ENCODE data around the gene CD99.
"Not testable (repeated sequence)": the region's sequence is repeated elsewhere in the genome, so short reads cannot be mapped to it uniquely, and the experiment has no call there.

The CD99 gene

DNA sequence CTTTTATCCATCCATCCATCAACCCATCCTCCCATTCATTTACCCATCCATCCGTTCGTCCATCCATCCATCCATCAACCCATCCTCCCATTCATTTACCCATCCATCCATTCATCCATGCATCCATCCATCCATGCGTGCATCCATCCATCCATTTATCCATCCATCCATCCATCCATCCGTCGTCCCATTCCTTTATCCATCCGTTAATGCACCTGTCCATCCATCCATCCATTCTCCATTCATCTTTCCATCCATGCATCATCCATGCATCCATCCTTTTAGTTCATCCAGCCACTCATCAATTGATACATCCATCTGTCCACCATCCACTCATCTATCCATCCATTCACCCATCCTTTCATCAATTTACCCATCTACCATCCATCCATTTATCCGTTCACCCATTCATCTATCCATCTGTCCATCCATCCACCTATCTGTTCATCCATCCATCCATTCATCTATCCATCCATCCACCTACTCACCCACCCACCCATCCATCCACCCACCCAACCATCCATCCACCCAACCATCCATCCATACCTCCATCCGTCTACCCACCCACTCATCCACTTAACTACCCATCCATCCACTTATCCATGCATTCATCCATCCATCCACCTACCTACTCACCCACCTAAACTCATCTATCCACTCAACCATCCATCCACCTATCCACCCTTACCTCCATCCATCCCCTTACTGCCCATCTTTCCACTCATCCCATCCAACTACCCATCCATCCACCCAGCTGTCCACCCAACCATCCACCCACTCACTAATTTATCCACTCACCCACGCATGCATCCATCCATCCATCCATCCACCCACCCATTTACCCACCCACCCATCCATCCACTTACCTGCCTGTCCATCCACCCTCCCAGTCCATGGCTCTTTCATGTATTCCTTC, 9.6 kb downstream of the CD99 start:
- DNase-seq = no peak

DNA sequence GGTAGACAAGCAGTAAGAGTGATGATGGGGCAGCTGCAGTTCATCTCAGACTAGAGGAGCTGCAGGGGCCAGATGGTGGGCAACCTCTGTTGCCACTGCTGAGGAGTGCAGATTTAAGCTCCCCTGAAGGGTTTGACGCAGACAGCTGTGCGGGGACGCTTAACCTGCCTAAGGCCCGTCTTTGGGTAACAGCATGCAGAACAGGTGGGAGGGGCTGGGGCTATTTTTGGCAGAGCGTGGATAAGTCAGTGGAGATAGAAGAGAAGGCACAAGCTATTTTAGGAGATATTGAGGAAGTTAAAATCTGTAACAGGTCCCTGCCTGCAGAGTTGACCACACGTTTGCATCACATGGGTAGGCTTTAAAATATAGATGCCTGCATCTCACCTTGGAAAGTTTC, 10.5 kb downstream of the CD99 start:
- no peak for DNase-seq

DNA sequence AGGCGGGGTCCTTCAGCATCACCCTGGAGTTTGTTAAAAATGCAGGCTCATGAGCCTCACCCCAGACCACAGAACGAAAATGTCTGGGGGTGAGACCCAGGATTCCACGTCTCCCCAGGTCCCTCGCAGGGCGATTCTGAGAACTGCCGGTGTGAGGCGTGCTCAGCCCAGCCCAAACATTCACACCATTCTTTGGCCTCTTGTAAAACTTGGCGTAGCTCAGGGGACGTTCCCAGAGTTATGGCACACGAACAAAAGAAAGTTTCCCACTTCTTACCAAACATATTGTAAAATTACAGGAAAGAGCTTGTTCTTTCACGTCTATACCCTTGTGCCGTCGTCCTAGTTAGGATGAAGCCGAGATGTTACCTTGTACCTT, 12.9 kb downstream of the CD99 start:
- no peak for DNase-seq

DNA sequence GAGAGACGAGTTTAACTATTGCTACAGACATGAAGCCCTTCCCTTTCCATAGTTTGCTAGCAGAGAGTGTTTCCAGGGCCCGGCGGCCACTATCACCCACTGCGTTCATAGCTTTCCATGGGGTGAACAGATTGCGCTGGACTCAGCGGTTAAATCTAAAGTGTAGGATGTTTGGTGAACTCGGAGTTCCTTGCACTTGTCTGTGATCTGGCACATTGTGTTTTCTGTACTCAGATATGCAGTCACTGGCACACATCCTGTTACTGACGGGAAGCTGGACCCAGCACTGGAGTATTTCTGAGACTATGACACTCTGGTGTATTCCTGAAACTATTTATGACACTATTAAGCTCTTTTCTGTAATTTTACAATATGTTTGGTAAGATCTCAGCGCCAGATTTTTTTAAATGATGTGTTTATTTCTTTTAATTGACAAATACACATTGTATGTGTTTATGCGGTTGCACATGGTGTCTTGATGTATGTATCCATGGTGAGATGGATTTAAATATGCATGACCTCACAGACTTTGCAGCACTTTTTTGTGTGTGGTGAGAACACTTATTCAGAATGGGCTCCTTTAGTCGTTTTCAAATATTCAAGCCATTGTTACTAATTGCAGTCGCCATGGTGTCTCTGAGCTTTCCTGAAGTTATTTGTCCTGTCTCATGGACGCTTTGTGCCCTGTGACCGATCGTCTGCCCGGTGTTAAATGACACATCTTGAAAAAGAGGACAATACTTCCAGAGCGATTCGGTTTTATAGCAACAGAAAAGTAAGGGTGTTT, 14.1 kb downstream of the CD99 start:
- DNase-seq = no peak

DNA sequence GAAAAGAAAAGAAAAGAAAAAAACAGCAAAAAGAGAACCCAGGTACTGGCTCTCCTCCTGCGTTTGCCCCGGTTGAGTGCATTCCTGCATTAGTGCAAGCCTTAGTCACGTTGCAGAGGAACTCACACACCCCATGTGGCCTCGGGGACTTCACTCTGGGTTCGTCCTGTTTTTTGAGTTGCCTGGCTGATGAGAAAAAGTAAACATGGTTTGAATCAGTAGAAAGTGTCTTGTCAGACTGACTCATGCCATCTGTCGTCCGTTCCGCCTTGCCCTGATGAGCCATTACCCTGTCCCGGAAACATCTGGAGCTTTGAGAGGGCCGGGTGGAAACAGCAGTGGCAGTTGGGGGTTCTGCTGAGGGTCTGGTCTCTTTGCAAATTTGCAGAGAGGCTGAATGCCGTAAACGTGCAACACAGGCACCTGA, 16.3 kb downstream of the CD99 start:
- DNase-seq = no peak

DNA sequence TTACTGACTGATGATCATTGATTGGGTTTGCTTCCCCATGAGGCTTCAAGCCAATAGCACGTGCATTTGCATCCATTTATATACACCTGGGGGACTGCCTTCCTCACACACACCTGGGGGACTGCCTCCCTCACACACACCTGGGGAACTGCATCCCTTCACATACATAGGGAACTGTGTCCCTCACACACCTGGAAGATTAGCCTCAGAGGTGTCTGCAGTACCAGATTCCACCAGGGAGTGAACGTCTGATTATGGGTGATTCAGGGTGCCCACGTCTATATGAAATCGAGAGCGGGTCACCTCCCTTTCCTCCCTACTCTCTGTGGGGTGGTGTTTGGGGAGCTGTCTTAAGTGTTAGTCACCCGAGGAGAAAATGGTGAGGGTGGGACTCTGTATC, 16.9 kb downstream of the CD99 start:
- DNase-seq = no peak

DNA sequence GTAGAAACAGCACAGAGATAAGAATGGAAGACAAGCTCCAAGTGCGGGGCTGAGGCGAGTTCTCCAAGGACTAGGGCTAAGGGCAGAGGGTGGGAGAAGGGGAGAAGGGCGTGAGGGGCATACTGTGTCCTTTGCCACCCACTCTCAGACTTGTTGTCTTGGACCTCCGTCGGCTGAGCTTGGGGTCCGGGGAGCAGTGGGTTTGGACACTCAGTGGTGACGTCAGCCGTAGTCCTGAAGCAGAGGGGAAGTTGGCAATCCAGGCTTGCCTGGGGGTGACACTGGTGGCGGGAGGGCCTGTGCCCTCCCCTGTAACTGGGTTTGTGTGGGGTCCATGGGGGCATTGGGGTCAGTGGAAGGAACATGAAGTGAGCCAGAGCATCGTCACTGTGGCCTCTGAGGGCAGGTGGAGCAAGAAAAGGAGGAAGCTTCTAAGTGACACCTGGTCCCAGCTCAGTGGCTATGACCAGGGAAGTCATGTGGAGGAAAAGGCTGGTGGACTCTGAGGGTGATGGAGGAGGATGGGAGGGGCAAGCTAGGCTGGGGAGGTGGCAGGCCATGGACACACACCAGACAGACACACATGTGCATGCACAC, 17.6 kb downstream of the CD99 start:
- no peak for DNase-seq

DNA sequence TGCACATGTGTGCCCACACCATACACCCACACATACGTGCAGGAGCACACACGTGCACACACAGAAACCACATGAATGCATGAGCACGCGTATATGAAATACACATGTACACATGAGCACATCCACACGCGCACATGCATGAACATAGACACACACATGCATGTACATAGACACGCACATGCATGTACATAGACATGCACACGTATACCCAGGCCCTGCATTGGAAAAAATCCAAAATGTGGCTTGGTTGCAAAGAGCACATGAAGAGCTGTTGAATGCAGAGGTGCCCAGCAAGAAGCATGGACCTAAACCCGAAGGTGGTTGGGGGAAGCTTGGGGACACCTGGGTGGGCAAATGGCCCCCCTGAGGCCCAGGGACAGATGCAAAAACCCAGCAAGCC, 18.5 kb downstream of the CD99 start:
- no peak for DNase-seq

DNA sequence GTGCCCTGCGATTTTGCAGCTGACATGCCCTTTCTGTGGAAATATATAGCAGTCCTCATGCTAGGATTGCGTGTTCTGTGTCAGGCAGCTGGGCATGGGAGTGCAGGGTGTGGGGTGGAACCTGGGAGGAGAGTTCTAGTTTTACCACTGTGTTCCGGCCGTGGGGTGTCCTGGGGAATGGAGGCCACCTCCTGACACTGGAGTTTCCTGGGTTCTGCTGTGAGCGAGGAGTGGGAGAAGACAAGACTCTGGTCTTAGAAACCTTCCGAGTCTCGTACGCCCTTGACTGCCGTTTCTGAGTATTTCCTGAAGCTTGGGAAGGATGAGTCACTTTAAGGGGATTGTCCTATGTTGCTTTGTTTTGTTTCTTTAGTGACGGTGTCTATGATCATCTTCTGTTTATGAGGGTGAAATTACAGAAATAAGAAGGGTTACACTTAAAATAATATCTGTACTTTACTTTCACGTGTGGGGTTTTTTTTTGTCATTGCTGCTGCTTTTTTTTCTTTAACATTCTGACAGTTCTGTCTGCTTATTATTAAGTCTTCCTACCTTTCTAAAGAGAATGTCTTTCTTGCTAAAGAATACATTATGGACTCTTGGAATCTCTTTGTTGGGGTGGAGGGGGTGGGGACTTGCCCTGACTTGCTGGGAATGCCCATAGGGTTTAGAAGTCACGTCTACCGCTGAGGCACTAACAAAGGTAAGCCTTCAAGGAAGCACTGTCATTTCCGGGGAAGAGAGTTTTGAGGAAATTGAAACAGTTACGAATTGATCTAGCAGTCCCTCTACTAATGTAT, 19.1 kb downstream of the CD99 start:
- no peak for DNase-seq

DNA sequence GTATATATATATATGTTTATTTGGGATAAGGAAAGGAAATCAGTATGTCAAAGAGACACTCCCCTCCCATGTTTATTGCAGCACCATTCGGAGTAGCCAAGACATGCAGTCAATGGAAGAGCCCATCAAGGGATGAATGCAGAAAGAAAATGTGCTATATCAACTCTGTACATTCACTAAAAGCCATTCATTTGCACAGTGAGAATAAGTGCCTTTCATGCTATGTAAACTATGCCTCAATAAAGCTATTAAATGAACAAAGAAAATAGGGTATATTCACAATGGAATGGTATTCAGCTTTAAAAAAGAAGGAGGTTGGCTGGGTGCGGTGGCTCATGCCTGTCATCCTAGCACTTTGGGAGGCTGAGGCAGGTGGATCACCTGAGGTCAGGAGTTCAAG, 20.3 kb downstream of the CD99 start:
- DNase-seq = no peak

DNA sequence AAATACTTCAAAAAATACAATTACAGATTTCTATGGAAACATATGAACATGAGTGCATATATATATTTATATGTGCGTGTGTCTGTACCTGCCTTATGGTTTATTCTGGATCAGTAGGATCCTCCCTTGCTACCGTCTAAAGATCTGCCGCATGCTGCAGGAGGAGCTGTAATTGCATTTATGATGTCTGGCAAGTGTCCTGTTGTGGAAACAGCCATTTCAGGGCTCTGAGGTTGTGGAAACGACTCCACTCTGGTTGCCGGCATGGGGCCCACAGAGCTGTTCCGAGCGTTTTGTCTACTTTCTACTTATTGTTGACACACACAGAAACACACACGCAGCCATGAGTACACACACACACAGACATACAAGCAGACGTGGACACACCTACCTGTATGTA, 21.3 kb downstream of the CD99 start:
- no peak for DNase-seq

DNA sequence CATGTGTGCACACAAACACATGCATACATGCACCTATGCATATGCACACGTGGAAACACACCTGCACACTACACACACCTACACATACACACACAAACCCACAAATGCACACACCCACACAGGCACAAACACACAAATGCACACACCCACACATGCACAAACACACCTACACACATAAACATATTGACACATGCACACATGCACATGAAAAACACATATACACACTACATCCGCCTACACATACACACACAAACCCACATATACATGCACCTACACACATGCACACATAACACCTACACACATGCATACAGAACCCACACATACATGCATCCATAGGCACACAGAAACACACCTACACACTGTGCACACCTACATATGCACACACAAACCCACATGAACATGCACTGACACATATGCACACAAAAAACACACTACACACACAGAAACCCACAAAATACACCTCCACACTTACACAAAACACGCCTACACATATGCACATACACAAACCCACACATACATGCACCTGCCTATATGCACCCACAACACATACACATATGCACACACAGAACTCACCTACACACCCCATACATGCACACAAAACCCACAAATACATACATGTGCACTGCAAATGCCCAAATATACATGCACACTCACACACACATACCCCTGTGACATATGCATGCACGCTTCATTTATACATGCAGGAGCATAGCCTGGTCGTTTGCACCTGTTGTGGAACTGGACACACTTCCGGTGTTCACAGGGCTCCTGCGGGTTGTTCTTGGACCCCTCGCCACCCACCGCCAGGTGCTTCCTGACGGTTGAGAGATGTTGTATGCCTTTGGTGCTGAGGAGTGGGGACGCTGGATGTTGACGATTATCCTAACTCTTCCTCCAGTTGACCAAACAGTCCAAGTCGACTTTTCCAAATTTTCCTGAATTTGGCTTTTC, 22.1 kb downstream of the CD99 start:
- no peak for DNase-seq

DNA sequence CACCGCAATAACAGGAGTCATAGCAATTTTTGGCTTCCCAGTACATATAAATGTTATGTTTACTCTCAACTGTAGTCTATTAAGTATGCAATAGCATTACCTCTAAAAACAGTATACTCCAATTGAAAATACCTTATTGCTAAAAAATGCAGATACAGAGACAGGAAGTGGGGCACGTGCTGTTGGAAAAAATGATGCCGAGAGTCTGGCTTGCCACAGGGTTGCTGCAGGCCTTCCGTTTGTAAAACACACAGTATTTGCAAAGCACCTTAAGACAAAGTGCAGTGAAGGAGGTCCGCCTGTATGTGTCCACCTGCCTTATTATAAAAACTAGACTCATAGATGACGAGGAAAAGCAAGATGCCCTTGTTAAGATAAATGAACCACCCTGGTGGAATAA, 23.5 kb downstream of the CD99 start:
- no peak for DNase-seq

DNA sequence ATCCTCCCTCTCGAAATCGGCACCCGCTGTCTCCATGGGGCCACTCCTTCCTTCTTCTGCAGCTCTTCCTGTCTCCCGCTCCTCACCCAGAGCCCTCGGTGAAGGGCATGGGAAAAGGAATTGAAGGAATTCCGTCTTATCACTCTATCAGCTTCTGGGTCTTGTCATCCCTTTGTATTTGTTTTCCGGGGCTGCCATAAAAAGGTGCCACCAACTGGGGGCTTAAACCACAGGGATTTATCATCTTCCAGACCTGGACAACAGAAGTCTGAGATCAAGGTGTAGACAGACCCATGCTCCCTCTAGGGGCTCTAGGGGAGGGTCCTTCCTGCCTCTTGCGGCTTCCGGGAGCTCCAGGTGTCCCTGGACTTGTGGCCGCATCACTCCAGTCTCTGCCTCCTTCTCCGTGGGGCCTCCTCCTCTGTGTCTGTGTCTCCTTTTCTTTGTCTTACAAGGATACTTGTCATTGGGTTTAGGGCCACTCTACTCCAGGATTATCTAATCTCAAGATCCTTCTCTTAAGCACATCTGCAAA, 24.0 kb downstream of the CD99 start:
- DNase-seq = no peak

DNA sequence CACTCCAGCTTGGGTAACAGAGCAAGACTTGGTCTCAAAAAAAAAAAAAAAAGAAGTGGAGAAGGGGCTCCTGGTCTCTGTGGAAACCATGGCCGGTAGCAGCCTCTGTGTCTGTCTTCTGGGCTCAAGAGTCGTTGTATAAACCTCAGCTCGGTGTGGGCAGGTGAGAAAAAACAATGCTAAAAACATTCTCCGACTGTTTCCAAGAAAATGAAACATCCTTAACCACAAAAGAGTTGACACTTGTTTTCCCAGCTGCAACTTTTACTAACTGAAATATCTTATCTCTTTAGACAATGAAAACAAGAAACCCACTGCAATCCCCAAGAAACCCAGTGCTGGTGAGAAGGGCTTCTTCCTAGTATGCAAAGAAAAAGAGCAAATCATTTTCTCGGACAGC, 26.2 kb downstream of the CD99 start:
- DNase-seq = no peak

DNA sequence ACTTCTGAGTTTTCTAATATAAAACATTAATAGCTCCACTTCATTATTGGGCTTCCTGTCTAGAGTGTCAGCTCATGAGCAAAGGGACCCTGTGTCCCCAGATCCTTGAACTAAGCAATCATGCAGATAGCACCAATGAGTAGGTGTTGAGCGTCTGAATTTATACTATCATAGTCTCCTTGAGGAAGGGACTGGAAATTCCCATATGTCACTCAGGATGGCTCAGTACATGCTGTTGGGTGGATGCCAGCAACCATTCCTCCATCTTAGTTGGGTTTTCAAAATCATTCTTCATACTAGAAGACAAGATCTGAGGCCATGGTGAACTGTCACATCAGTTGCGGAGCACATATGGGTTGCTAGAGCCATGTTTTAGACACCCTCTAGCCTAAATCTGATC, 27.7 kb downstream of the CD99 start:
- DNase-seq = no peak

DNA sequence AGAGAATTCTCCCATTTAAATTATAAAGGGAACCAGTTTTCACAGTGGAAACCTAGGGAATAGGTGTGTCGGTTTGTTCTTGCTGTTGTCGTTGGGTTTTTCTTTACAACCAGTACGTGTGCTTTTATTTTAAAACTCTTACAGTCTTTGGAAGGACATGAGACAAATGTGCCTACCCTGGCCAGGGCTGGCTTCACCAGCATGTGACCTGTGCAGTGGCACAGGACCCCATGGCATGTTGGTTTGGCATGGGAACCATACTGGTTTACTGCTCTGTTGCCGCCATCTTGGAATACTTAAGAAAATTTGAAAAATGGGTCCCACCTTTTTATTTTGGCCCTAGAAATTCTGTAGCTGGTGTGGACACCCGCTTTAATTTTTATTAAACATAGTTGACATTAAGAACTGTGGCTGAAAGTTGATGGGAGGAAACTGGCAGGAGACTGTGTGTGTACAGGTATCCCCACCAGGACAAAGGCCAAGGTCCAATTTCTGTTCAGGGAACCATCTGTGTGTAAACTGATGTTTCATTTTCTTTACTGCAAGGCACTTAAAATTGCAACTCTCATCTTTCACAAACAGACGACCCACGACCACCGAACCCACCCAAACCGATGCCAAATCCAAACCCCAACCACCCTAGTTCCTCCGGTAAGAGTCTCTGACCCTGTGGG, 28.8 kb downstream of the CD99 start:
- no peak for DNase-seq

DNA sequence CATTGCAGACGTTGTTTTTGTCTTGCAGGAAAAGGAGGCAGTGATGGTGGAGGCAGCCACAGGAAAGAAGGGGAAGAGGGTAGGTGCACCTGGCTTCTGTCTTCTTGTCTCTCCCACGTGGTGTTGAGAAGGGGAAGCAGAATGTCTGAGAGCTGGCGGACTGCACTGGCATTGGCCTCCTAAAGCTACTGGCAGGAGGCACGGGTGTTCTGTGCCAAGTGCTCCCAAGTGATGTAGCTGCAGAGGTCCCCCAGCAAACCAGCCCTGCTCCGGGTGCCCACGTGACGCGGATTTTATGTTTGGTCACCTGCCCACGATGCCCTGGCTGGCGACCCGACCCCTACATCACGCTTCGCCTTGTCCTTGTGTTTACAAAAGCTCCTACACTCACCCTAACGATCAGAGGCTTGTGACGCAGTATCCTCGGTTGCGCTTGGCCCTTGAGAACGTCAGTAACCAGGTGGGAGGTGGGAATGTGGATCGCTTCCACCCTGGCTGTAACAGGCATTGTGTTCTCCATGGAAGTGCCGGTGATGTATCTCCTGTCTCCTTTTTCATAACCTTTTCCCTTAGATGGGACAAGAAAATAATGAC, 32.3 kb downstream of the CD99 start:
- no peak for DNase-seq

DNA sequence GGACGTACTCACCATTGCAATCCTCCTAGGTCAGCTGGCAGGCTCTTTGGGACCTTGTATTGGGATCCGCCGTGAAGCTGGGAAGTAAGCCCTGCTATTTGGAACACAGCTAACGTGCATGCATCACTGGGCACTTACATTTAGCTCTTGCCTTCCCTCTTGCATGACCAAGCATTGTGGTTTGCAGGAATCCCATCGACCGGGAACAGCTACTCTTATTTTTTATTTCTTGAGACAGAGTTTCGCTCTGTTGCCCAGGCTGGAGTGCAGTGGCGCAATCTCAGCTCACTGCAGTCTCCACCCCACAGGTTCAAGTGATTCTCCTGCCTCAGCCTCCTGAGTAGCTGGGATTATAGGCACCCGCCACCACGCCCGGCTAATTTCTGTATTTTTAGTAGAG, 36.2 kb downstream of the CD99 start:
- DNase-seq = not testable (repeated sequence)

DNA sequence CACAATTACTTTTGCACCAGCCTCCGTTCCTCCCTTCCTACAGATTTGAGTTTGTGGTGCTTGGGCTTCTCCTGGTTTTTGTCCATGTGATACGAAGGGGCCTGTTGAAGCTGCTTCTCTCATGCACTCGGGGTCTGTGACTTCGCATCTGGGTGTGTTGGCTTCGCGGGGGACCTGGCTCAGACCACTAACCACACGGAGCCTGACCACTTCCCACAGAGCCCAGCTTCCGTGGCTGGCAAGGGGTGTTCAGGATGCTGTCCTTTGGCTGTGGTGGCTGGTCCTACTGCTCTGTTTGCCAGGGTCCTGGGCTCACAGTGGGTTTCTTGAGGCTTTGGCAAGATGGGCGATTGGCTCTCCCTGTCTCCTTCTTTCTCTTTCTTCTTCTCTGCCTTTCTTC, 41.0 kb downstream of the CD99 start:
- no peak for DNase-seq

DNA sequence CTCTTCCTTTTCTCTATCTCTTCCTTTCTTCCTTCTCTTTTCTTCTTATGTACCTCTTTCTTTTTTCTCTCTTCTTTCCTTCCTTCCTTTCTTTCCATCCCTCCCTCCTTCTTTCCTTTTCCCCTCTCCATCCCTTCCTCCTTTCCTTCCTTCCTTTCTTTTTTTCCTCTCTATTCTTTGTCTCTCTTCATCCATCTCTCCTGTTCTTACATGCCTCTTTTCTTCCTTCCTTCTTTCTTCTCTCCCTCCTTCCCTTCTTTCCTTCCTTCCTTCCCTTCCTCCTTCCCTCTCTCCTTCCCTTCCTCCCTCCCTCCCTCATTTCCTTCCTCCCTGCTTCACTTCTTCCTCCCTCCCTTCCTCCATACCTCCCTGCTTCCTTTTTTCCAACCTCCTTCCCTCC, 41.6 kb downstream of the CD99 start:
- no peak for DNase-seq

Data from NCI-H1930 (cell line).